GM15510 (cell line): ENCODE results near the gene FAM32A.

Experiments
- POLR2A ChIP-seq: IDR thresholded peaks from 3 replicates; pipeline ENCODE4 v1.6.1; 2011; ENCODE audit warnings: borderline replicate concordance; ENCODE audit not compliant: insufficient read length; ENCODE audit errors: extremely low read depth

FAM32A gene

DNA sequence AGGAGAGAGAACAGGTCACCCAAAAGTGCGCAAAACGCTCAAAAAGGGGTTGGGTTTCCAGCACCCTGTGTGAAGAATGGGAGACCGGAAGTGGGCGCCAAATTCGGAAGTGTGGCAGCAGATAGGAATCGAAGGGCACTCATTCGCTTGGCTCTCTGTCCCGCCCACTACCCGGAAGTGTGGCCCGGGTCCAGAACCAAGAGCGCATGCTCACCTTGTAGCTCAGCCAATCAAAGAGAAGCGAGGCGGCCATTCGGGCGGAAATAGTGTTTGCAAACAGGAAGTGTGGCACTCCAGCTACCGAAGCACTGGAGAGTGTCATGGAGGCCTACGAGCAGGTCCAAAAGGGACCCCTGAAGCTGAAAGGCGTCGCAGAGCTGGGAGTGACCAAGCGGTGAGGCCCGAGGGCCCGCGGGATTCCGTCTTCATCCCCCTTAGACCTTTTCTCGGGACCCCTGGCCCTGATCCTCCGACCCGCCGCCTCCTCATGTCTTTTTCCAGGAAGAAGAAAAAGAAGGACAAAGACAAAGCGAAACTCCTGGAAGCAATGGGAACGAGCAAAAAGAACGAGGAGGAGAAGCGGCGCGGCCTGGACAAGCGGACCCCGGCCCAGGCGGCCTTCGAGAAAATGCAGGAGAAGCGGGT lies at the start of gene FAM32A:
TSS of gene FAM32A (plus strand) at position 288 of the 645 bp plus-strand sequence. CDS start at position 321, 33 bp downstream.
- peak; percentile 71 for TF ChIP-seq POLR2A

DNA sequence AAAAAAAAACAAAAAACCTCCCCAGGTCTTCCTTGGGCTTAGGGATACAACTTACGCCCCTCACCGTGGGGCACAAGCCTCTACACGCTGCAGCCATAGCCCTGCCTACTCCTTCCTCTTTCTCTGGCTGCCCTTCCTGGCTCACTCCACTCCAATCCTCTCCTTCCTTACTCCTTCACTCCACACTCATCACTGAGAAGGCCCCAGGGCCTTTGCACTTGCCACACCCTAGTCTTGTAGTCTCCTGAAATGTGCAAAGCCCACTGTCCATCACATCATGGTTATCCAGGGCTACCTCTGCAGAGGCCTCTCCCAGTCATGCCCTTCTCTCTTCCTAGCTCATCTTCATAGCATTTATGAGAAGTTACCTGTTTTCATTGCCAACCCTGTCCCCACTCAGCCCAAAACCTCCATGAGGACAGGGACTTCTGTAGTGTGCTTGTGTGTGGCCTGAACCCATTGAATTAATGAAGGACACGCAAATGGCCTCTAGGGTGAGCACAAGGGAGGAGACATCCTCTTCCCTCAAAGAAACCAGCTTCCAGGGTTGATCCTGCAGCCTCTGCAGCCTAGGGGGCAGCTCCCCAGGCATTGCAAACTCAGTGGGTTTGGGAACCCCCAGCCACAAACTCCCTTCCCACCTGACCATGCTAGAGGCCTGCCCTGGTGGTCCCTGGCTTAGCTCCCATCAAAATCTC lies 49.6 kb upstream of the FAM32A start:
- TF ChIP-seq POLR2A = no peak

DNA sequence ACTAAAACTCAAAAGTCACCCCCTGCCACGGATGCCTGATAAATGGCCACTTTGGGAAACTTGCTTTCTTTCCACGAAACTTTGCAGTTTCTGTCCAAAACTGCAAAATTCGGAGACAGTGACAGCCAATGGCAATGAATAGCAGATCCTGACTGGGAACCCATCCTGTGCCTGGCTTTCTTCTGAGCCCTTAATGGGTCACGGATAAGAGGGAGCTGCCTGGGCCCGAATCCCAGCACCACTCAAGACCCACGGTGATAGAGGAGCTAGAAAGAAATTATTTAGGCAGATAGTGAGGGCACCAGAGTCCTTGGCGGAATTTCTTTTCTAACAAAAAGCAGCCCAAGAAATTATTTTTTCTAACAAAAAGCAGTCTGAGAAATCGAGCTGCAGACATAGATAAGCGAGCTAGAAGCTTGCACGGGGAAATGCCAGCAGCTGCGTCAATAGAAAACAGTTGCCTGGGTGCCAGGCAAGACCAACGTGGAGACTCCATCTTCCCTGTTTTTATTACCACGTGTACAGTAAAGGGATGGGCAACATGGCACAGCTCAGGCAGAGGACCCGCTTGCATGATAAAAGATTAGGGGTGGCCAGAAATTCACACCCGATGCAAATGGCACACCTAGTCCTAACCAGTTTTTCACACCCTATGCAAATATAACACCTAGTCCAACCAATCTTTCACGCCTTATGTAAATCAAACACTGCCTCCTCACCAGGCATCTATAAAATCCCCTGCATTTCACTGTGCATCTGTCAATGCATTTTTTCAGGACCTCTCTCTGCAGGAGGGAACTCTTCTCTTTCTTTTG lies 48.8 kb upstream of the FAM32A start:
- TF ChIP-seq POLR2A = no peak

DNA sequence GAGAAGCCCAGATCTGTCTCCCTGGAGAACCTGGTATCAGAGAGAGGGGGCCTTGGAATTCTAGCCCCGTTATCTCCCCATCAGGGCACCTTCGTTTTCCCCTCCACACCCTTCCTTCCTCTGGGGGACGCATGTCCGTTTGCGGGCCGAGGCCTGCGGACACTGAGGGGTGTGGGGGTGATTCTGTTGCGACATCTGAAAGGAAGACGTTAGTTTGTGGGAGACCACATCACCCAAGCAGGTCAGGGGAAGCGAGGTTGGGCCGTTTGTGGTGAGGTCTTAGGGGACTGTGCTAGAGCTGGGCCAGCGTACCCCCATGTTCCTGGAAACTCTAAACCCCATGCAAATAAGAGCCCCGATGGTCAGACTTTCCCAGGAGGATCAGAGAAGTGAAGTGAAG lies 45.5 kb upstream of the FAM32A start:
- no peak for TF ChIP-seq POLR2A

DNA sequence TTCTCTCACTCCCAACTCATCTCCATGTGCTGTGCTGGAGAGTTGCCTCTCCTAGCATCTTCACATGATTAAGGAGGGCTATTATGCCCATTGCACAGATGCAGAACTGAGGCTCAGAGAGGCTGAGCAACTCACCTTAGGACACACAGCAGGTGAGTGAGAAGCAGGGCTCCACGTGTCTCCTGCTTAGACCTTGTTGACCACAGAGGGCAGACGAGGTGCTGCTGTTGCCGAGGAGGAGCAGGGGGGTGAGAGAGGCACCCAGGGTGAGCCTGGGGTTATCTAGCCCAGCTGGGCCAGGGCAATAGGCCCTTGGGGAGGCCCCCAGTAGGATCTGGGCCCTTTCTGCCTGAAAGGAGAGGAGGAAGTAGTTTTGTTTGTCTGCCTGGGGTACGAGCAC lies 44.2 kb upstream of the FAM32A start:
- TF ChIP-seq POLR2A = peak; percentile 16

DNA sequence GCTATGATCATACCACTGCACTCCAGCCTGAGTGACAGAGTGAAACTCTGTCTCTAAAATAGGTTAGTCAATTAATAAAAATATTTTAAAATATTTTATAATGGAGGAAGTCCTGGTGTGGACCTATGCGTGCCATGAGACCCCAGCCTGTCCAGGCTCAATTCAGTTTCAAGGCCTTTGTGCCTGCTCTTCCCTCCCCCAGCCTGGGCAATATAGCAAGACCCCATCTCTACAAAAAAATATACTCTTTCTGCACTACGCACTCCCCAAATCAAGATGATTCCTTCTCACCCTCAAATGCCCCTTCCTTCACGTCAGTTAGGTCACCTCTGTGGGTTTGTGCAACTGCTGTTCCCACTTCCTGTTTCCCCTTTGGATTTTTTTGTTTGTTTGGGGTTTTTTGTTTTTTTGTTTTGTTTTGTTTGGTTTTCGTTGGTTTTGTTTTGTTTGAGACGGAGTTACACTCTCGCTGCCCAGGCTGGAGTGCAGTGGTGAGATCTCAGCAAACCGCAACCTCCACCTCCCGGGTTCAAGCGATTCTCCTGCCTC lies 43.1 kb upstream of the FAM32A start:
- no peak for TF ChIP-seq POLR2A

DNA sequence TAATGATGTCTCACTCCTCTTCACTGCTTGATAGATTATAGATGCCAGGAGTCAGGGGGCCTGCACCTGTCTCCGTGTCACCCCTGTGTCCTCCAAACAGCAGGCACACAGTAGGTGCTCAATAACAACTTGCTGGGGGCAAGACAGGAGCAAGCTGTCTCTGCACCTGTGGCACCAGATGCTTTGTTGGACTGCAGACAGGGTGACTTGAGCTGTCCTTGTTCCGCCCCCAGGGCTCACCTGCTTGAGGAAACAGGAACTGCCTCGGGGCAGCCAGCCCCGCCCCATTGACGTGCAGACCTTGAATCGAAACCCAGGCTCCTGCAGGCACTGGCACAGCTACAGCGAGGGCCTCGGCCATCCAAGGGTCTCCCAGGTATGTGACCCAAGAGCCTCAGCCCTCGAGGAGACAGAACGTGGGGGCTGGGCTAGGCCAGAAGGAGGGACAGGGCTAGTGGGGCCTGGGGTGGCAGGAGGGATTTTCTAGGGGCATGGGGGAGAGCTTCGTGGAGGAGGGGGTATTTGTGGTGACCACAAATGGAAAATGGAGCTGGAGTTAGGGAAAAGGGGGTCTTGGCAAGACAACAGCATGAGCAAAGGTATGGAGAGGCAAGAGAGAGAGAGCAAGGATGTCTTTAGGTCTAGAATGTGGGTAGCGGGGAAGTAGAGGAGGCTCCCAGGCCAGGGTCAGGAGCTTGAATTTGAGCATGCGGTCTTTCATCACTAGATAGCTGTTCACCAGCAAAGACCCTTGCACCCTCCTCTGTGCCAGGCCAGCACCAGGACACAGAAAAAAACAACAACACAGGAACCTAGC lies 41.6 kb upstream of the FAM32A start, which contains the start of gene HSH2D:
TSS of gene HSH2D (plus strand) at position 287 of the 817 bp plus-strand sequence. CDS start 5,066 bp downstream, outside the sequence.
- TF ChIP-seq POLR2A = peak; percentile 85

DNA sequence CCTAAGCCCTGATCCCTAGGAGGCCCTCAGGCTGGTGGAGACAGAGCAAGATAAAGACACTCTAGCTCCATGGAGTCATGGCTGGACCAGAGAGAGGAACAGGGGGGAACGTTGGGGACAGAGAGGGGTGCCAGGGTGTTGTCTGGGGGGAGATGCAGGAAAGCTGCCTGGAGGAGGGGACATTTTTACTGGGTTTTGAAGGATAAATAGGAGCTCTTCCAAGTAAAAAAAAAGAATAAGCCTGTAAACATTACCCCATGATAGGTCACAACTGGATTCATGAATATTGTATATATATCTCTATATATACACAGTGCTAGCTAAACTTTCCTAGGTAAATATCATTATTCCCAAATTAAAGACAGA lies 41.0 kb upstream of the FAM32A start:
- TF ChIP-seq POLR2A = no peak

DNA sequence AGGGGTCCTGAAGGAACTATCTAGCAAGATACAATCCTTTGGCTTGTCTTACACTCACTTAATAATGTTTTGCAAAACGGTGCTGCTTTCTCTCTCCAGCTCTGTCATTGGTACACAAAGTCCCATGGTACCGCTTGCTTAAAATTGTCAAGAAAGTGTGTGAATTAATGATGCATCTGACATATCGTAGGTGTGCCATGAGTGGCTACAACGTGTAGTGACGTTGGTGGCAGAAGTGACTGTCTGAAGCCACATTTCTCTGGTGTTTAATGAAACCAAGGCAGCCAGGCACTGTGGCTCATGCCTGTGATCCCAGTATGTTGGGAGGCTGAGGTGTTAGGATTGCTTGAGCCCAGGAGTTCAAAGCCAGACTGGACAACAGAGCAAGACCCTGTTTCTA lies 39.1 kb upstream of the FAM32A start:
- peak; percentile 8 for TF ChIP-seq POLR2A

DNA sequence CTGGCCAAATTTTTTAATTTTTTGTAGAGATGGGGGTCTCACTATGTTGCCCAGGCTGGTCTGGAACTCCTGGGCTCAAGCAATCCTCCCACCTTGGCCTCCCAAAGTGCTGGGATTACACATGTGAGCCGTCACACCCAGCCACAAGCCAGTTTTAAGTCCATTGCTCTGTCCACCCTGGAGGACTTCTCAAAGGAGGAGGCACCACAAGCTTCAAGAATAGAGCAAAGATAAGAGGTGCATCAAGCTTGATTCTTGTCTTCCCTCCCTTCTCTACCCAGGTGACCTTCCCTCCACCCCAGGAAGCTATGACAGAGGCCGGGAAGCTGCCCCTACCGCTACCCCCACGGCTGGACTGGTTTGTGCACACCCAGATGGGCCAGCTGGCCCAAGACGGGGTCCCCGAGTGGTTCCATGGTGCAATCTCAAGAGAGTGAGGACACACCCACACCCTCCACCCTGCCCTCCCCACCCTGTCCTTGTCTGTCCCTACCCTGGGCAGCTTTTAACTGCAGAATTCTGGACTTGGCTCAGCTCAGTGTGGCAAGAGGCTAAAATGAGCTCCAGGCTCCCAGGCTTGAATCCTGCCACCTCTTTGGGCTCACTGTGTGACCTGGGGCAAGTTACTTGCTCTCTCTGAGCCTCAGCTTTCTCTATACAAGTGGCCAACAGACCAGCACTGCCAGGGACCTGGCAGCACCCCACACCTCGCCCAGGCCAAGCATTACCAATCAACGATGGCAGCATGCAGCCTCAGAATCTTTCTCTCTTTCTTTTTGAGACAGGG lies 36.6 kb upstream of the FAM32A start:
- TF ChIP-seq POLR2A = no peak

DNA sequence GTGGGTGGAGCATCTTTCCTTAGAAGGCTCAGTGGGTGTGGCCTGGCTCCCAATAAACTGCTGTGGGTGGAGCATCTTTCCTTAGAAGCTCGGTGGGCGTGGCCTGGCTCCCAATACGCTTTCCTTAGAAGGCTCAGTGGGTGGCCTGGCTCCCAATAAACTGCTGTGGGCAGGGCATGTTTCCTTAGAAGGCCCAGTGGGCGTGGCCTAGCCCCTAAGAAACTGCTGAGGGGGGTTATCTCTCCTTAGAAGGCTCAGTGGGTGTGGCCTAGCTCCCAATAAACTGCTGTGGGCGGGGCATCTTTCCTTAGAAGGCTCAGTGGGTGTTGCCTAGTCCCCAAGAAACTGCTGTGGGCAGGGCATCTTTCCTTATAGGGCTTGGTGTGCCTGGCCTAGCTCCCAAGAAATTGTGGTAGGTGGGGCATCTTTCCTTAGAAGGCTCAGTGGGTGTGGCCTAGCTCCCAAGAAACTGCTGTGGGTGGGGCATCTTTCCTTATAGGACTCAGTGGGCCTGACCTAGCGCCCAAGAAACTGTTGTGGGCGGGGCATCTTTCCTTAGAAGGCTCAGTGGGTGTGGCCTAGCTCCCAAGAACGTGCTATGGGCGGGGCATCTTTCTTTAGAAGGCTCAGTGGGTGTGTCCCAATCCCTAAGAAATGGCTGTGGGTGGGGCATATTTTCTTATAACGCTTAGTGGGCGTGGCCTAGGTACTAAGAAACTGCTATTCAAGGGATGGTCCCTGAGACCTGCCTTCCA lies 31.5 kb upstream of the FAM32A start:
- TF ChIP-seq POLR2A = no peak

DNA sequence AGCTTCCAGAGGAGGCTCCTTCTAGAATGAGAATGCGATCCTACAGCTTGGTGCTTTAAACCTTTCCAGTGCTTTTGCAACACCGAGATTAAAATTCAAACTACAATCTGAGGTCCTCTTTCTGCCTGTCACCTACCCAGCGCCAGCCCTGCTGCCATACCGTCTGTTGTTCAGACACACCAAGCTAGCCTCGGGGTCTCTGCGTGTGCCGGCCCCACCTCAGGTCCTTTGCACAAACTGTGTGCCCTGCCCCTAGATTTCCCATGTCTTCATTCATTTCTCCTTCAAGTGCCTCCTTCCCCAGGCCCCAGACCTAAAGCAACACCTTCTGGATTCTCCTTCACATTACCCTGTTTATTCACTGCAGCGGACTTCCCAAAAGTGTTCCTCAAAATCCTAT lies 30.7 kb upstream of the FAM32A start:
- TF ChIP-seq POLR2A = no peak

DNA sequence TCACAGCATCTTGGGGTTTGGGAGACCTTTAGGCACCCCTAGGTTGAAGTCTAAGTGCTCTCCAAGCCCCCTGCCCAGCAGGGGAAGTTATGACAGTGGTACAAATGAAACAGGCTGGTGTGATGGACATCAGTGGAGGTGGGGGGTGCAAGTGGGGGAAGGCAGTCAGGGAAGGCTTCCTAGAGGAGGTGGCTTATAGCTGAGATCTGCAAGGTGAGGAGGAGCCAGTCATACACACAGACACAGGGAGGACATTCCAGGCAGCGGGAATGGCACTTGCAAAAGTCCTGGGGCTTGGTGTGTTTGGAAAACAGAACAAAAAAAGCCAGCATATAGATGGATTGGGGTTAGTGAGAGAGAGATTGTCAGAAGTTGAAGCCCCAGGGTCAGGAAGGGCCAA lies 30.1 kb upstream of the FAM32A start:
- TF ChIP-seq POLR2A = no peak
